Measurements from ENCODE around the gene BRI3. TPM values are rescaled to one million over a fixed set of nuclear protein-coding genes. Genes with fewer than 3 reads are reported as not detected.

The BRI3 gene
- polyA plus RNA-seq, 1 donor (not counting 4 experiments of a cell fraction or from before 2014, with no cell fraction given) = 121 TPM

- H3K9me3 ChIP-seq (ENCODE audit: control insufficient read depth, low read depth, low read length) = no peaks in the 10 kb centered on the region
- no peak overlapping the region for H2AFZ ChIP-seq (ENCODE audit: control insufficient read depth, low read length)
- no peaks in the 10 kb centered on the region for H3K9me1 ChIP-seq (ENCODE audit: control insufficient read depth, extremely low read depth, insufficient read depth, low read length)
- H3K4me1 ChIP-seq (ENCODE audit: control insufficient read depth, extremely low read depth, insufficient read depth, low read length) = no peaks in the 10 kb centered on the region
- DNase-seq (ENCODE audit: low read depth, low spot score) (no peak), FAIRE-seq (no peak)
- no peaks in the 10 kb centered on the region for H4K20me1 ChIP-seq (ENCODE audit: control insufficient read depth, extremely low read depth, insufficient read depth, low read length)
- no peak for TF ChIP-seq CTCF (optimal IDR thresholded peaks at IDR 0.05 in 1 of 3, IDR thresholded peaks at IDR 0.05 in 1 of 3, conservative IDR thresholded peaks at IDR 0.05 in 1 of 3; ENCODE audit: extremely low read depth in 1 of 3, insufficient read depth in 2 of 3, low read length in 3 of 3)
- no peak for TF ChIP-seq EZH2 (IDR thresholded peaks at IDR 0.05; ENCODE audit: low read length)
- dilution Hi-C loops (cut with MboI; ENCODE audit: extremely low pct_ligation_motif_present, low sequenced_read_pairs) = no loop called here
- H3K27me3 ChIP-seq (ENCODE audit: control insufficient read depth, extremely low read depth, insufficient read depth, low read length) = no peaks in the 10 kb centered on the region
- H3K4me3 ChIP-seq (ENCODE audit: control insufficient read depth in 2 of 3, extremely low read depth in 1 of 3, insufficient read depth in 2 of 3, low read depth in 1 of 3, low read length in 3 of 3) = no peak overlapping the region
- H3K36me3 ChIP-seq (ENCODE audit: control insufficient read depth in 2 of 2, extremely low read depth in 1 of 2, insufficient read depth in 2 of 2, low read length in 2 of 2) = peaks cover 3% of the 10 kb centered on the region in 2 experiments
- no peak overlapping the region for H3K9ac ChIP-seq (ENCODE audit: control insufficient read depth, extremely low read depth, insufficient read depth, low read length)
- peaks cover 46% of the 10 kb centered on the region for H3K79me2 ChIP-seq (ENCODE audit: control insufficient read depth, insufficient read depth, low read length)
- no peak overlapping the region for H3K27ac ChIP-seq (ENCODE audit: control insufficient read depth, insufficient read depth, low read length)
- no peak overlapping the region for H3K4me2 ChIP-seq (ENCODE audit: control insufficient read depth, extremely low read depth, insufficient read depth, low read depth, low read length)
Observed at GRCh38 chr7:98335411-98335977, 54.0 kb downstream of the BRI3 start.

GRCh38 chr7:98338441-98338840 is 57.0 kb downstream of the BRI3 start:
- H3K27ac ChIP-seq (ENCODE audit: control insufficient read depth, insufficient read depth, low read length) = no peak overlapping the region
- dilution Hi-C loops (cut with MboI; ENCODE audit: extremely low pct_ligation_motif_present, low sequenced_read_pairs) = no loop called here
- H3K4me2 ChIP-seq (ENCODE audit: control insufficient read depth, extremely low read depth, insufficient read depth, low read depth, low read length) = no peak overlapping the region
- no peak for DNase-seq (ENCODE audit: low read depth, low spot score)
- no peak overlapping the region for H3K9ac ChIP-seq (ENCODE audit: control insufficient read depth, extremely low read depth, insufficient read depth, low read length)
- no peak overlapping the region for H2AFZ ChIP-seq (ENCODE audit: control insufficient read depth, low read length)
- no peaks in the 10 kb centered on the region for H3K27me3 ChIP-seq (ENCODE audit: control insufficient read depth, extremely low read depth, insufficient read depth, low read length)
- no peak overlapping the region for H3K4me3 ChIP-seq (ENCODE audit: control insufficient read depth in 2 of 3, extremely low read depth in 1 of 3, insufficient read depth in 2 of 3, low read depth in 1 of 3, low read length in 3 of 3)
- no peaks in the 10 kb centered on the region for H4K20me1 ChIP-seq (ENCODE audit: control insufficient read depth, extremely low read depth, insufficient read depth, low read length)
- no peaks in the 10 kb centered on the region for H3K9me1 ChIP-seq (ENCODE audit: control insufficient read depth, extremely low read depth, insufficient read depth, low read length)
- no peak for FAIRE-seq
- H3K4me1 ChIP-seq (ENCODE audit: control insufficient read depth, extremely low read depth, insufficient read depth, low read length) = no peaks in the 10 kb centered on the region
- H3K9me3 ChIP-seq (ENCODE audit: control insufficient read depth, low read depth, low read length) = no peaks in the 10 kb centered on the region
- TF ChIP-seq EZH2 (IDR thresholded peaks at IDR 0.05; ENCODE audit: low read length) (no peak), CTCF (optimal IDR thresholded peaks at IDR 0.05 in 1 of 3, IDR thresholded peaks at IDR 0.05 in 1 of 3, conservative IDR thresholded peaks at IDR 0.05 in 1 of 3; ENCODE audit: extremely low read depth in 1 of 3, insufficient read depth in 2 of 3, low read length in 3 of 3) (no peak)
- peaks cover 51% of the 10 kb centered on the region for H3K79me2 ChIP-seq (ENCODE audit: control insufficient read depth, insufficient read depth, low read length)
- H3K36me3 ChIP-seq (ENCODE audit: control insufficient read depth in 2 of 2, extremely low read depth in 1 of 2, insufficient read depth in 2 of 2, low read length in 2 of 2) = peaks cover 1 to 3% of the 10 kb centered on the region in 2 experiments
